Mesenchymal stem cell (in vitro differentiated cells and primary cell): ENCODE results near the gene PIMREG.

Experiments
- DNase-seq: peaks from one replicate; pipeline ENCODE4 v3.0.0-alpha.2; 2013
- H2AFZ ChIP-seq: one replicate; pipeline ENCODE4 v1.6.1; 2013; ENCODE audit warnings: low read depth, mild to moderate bottlenecking, control low read depth, inconsistent platforms, low read length, moderate library complexity
- H2AK5ac ChIP-seq: 2 replicates; pipeline ENCODE4 v1.6.1; 2013; ENCODE audit warnings: low read length, moderate library complexity, mild to moderate bottlenecking, inconsistent platforms; ENCODE audit not compliant: severe bottlenecking
- H2BK120ac ChIP-seq: one replicate; pipeline ENCODE4 v1.6.1; 2013; ENCODE audit warnings: low read depth, mild to moderate bottlenecking, inconsistent platforms, low read length, moderate library complexity
- H2BK12ac ChIP-seq, 2 experiments: one replicate each; pipeline ENCODE4 v1.6.1; 2013; ENCODE audit warnings: inconsistent platforms in 2 of 2, low read length in 2 of 2, mild to moderate bottlenecking in 2 of 2, moderate library complexity in 2 of 2, control low read depth in 1 of 2
- H2BK15ac ChIP-seq: one replicate; pipeline ENCODE4 v1.6.1; 2013; ENCODE audit warnings: mild to moderate bottlenecking, low read depth, inconsistent platforms; ENCODE audit not compliant: poor library complexity, severe bottlenecking
- H2BK5ac ChIP-seq: 2 replicates; pipeline ENCODE4 v1.6.1; 2013; ENCODE audit warnings: low read depth, mild to moderate bottlenecking, low read length, control low read depth, inconsistent platforms; ENCODE audit not compliant: poor library complexity, severe bottlenecking
- H3K14ac ChIP-seq, 2 experiments: one replicate each; pipeline ENCODE4 v1.6.1; 2013; ENCODE audit warnings: inconsistent platforms in 2 of 2, low read length in 2 of 2, control low read depth in 1 of 2, mild to moderate bottlenecking in 1 of 2, moderate library complexity in 1 of 2
- H3K18ac ChIP-seq, 2 experiments: one replicate each; pipeline ENCODE4 v1.6.1; 2013; ENCODE audit warnings: inconsistent platforms in 2 of 2, low read length in 2 of 2, control low read depth in 1 of 2, low read depth in 1 of 2, mild to moderate bottlenecking in 1 of 2
- H3K23ac ChIP-seq, 2 experiments: one replicate each; pipeline ENCODE4 v1.6.1; 2013; ENCODE audit warnings: inconsistent platforms in 2 of 2, low read length in 2 of 2, mild to moderate bottlenecking in 2 of 2, moderate library complexity in 2 of 2, control low read depth in 1 of 2
- H3K27ac ChIP-seq: 2 replicates; pipeline ENCODE4 v1.5.1; 2013; ENCODE audit warnings: mild to moderate bottlenecking, moderate library complexity, low read length, control low read depth, inconsistent platforms; ENCODE audit not compliant: poor library complexity, severe bottlenecking
- H3K27me3 ChIP-seq, 2 experiments: 2 replicates each; pipeline versions ENCODE4 v1.6.1 to v1.7.0; 2013; ENCODE audit warnings: low read length in 2 of 2, mild to moderate bottlenecking in 2 of 2, moderate library complexity in 2 of 2, control low read depth in 1 of 2, inconsistent platforms in 1 of 2; ENCODE audit not compliant: control insufficient read depth in 1 of 2, insufficient read depth in 1 of 2
- H3K36me3 ChIP-seq, 2 experiments: 2 replicates each; pipeline versions ENCODE4 v1.6.1 to v1.7.0; 2013; ENCODE audit warnings: low read length in 2 of 2, control low read depth in 1 of 2, inconsistent platforms in 1 of 2, low read depth in 1 of 2, mild to moderate bottlenecking in 1 of 2; ENCODE audit not compliant: insufficient read depth in 2 of 2, control insufficient read depth in 1 of 2
- H3K4ac ChIP-seq, 2 experiments: one replicate each; pipeline ENCODE4 v1.6.1; 2013; ENCODE audit warnings: inconsistent platforms in 2 of 2, low read length in 2 of 2, mild to moderate bottlenecking in 2 of 2, moderate library complexity in 2 of 2, control low read depth in 1 of 2, low read depth in 1 of 2
- H3K4me1 ChIP-seq: 2 replicates; pipeline ENCODE4 v1.6.1; 2013; ENCODE audit warnings: low read depth, low read length, control low read depth; ENCODE audit not compliant: control insufficient read depth, insufficient read depth
- H3K4me2 ChIP-seq: 2 replicates; pipeline ENCODE4 v1.6.1; 2013; ENCODE audit warnings: low read length, mild to moderate bottlenecking, inconsistent platforms; ENCODE audit not compliant: poor library complexity, severe bottlenecking
- H3K4me3 ChIP-seq, 2 experiments: 2 replicates each; pipeline versions ENCODE4 v1.5.1 to v1.7.0; 2013; ENCODE audit warnings: low read length in 2 of 2, mild to moderate bottlenecking in 2 of 2, control low read depth in 1 of 2, low read depth in 1 of 2; ENCODE audit not compliant: insufficient read depth in 1 of 2
- H3K79me1 ChIP-seq: replicated peaks from 2 replicates; pipeline ENCODE4 v1.6.1; 2013; ENCODE audit warnings: mild to moderate bottlenecking, control low read depth, low read length, inconsistent platforms; ENCODE audit not compliant: poor library complexity, severe bottlenecking
- H3K9ac ChIP-seq: 2 replicates; pipeline ENCODE4 v1.7.0; 2013; ENCODE audit warnings: mild to moderate bottlenecking, low read length, moderate library complexity
- H3K9me3 ChIP-seq: 2 replicates; pipeline ENCODE4 v1.7.0; 2013; ENCODE audit warnings: mild to moderate bottlenecking, low read length; ENCODE audit not compliant: control insufficient read depth
- H4K8ac ChIP-seq: one replicate; pipeline ENCODE4 v1.6.1; 2013; ENCODE audit warnings: inconsistent platforms, mild to moderate bottlenecking, low read length, moderate library complexity
- H4K91ac ChIP-seq: one replicate; pipeline ENCODE4 v1.6.1; 2013; ENCODE audit warnings: mild to moderate bottlenecking, low read length, inconsistent platforms
- WGBS: methylation state at CpG from one replicate; pipeline ENCODE4 v1.1.7; 2013; ENCODE audit warnings: mixed read lengths; 5-methylcytosine and 5-hydroxymethylcytosine counted together

The PIMREG gene

GRCh38 chr17:6430769-6431168, 13.5 kb upstream of the PIMREG start:
- Histone ChIP-seq H2BK15ac (no peak overlapping the region), H3K4me3 (no peak overlapping the region), H3K9ac (no peak overlapping the region), H3K4me1 (peaks cover 2% of the 10 kb centered on the region), H3K27me3 (no peaks in the 10 kb centered on the region), H2BK120ac (no peak overlapping the region), H3K27ac (no peak overlapping the region), H3K9me3 (no peaks in the 10 kb centered on the region), H3K14ac (no peak overlapping the region), H3K18ac (no peak overlapping the region), H3K36me3 (no peaks in the 10 kb centered on the region), H2AFZ (no peak overlapping the region), H3K79me1 (no peaks in the 10 kb centered on the region), H4K8ac (no peak overlapping the region), H3K4me2 (no peak overlapping the region), H2BK5ac (no peak overlapping the region), H3K23ac (no peak overlapping the region), H3K4ac (no peak overlapping the region), H4K91ac (no peak overlapping the region), H2AK5ac (no peak overlapping the region), H2BK12ac (no peak overlapping the region)
- DNase-seq = no peak

- no peak within 1 kb of the TSS for H3K9ac ChIP-seq
- H3K79me1 ChIP-seq = no peaks in the 10 kb centered on the region
- H2BK12ac ChIP-seq = no peak within 1 kb of the TSS
- no peaks in the 10 kb centered on the region for H3K9me3 ChIP-seq
- DNase-seq = no peak
- no peak within 1 kb of the TSS for H2BK5ac ChIP-seq
- H3K4me3 ChIP-seq = no peak within 1 kb of the TSS
- peaks cover 7 to 23% of the 10 kb centered on the region in 2 experiments for H3K27me3 ChIP-seq
- no peak within 1 kb of the TSS for H2BK15ac ChIP-seq
- H4K91ac ChIP-seq = no peak within 1 kb of the TSS
- WGBS = 78% methylated on average over 15 of the region's 16 CpGs
- no peak within 1 kb of the TSS for H3K4me2 ChIP-seq
- H2BK120ac ChIP-seq = no peak within 1 kb of the TSS
- no peaks in the 10 kb centered on the region for H3K36me3 ChIP-seq
- H2AK5ac ChIP-seq = no peak within 1 kb of the TSS
- H3K4ac ChIP-seq = no peak within 1 kb of the TSS
- no peaks in the 10 kb centered on the region for H3K4me1 ChIP-seq
- no peak within 1 kb of the TSS for H3K27ac ChIP-seq
- no peak within 1 kb of the TSS for H3K23ac ChIP-seq
- no peak within 1 kb of the TSS for H3K14ac ChIP-seq
- H2AFZ ChIP-seq = no peak within 1 kb of the TSS
- H3K18ac ChIP-seq = no peak within 1 kb of the TSS
- H4K8ac ChIP-seq = no peak within 1 kb of the TSS
These were observed 9.2 kb upstream of the PIMREG start, which contains the start of gene AIPL1 for GRCh38 chr17:6435051-6435450. AIPL1 (minus strand) TSS chr17:6435121; CDS start chr17:6435104, 17 bp downstream.

GRCh38 chr17:6435968-6436367, 8.3 kb upstream of the PIMREG start:
- Histone ChIP-seq H3K23ac (no peak overlapping the region), H4K8ac (no peak overlapping the region), H3K9ac (no peak overlapping the region), H2BK12ac (no peak overlapping the region), H3K4me2 (no peak overlapping the region), H3K4me3 (no peak overlapping the region), H3K14ac (no peak overlapping the region), H3K27me3 (peaks cover 7 to 26% of the 10 kb centered on the region in 2 experiments), H3K79me1 (no peaks in the 10 kb centered on the region), H3K4ac (no peak overlapping the region), H4K91ac (no peak overlapping the region), H3K27ac (no peak overlapping the region), H3K9me3 (no peaks in the 10 kb centered on the region), H2AFZ (no peak overlapping the region), H2BK120ac (no peak overlapping the region), H3K4me1 (no peaks in the 10 kb centered on the region), H3K18ac (no peak overlapping the region), H2BK15ac (no peak overlapping the region), H2BK5ac (no peak overlapping the region), H2AK5ac (no peak overlapping the region), H3K36me3 (no peaks in the 10 kb centered on the region)
- 0% methylated on average over 5 of the region's 9 CpGs for WGBS
- peak; percentile 67 for DNase-seq

GRCh38 chr17:6437466-6437865, 6.8 kb upstream of the PIMREG start:
- H4K8ac ChIP-seq = no peak overlapping the region
- DNase-seq = no peak
- H3K14ac ChIP-seq = no peak overlapping the region
- no peak overlapping the region for H2AFZ ChIP-seq
- no peak overlapping the region for H3K4me2 ChIP-seq
- H2BK12ac ChIP-seq = no peak overlapping the region
- H3K9me3 ChIP-seq = no peaks in the 10 kb centered on the region
- H3K23ac ChIP-seq = no peak overlapping the region
- H3K9ac ChIP-seq = no peak overlapping the region
- H3K27ac ChIP-seq = no peak overlapping the region
- H2BK15ac ChIP-seq = no peak overlapping the region
- H3K36me3 ChIP-seq = no peaks in the 10 kb centered on the region
- no peak overlapping the region for H3K4ac ChIP-seq
- 0% methylated on average over 1 of the region's 4 CpGs for WGBS
- H3K79me1 ChIP-seq = no peaks in the 10 kb centered on the region
- H3K4me3 ChIP-seq = no peak overlapping the region
- H3K27me3 ChIP-seq = peaks cover 7 to 26% of the 10 kb centered on the region in 2 experiments
- no peak overlapping the region for H2BK5ac ChIP-seq
- H3K4me1 ChIP-seq = no peaks in the 10 kb centered on the region
- no peak overlapping the region for H2BK120ac ChIP-seq
- no peak overlapping the region for H3K18ac ChIP-seq
- H4K91ac ChIP-seq = no peak overlapping the region
- H2AK5ac ChIP-seq = no peak overlapping the region
